ENCODE results near the gene IYD.

DNA sequence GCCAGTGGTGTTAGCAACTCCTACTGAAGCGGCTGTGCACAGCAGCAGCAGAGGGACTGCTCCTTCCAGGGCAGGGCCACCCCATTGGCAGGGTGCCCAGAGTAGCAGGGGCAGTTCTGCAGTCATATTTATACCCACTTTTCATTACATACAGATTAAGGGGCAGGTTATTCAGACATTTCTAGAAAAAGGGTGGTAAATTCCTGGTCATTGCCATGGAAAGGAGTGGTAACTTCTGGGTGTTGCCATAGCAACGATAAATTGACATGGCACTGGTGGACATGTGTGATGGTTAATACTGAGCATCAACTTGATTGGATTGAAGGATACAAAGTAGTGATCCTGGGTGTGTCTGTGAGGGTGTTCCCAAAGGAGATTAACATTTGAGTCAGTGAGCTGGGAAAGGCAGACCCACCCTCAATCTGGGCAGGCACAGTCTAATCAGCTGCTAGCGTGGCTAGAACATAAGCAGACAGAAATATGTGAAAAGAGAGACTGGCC lies 45.0 kb downstream of the IYD start:
- TF ChIP-seq POLR2AphosphoS5 (IDR thresholded peaks at IDR 0.05; ENCODE audit: borderline replicate concordance, low read depth, low read length) (no peak), EZH2 (IDR thresholded peaks at IDR 0.05) (no peak)

Data from SK-N-MC (cell line).